Smooth muscle cell (in vitro differentiated cells): Measurements from ENCODE around the gene PGLYRP4. TPM values are rescaled to one million over a fixed set of nuclear protein-coding genes. Genes with fewer than 3 reads are reported as not detected.

ENCODE experiments used
- DNase-seq: peaks from one replicate; lab custom pipeline; 2025; ENCODE audit not compliant: unreplicated experiment; lab: John Stamatoyannopoulos, UW
- H2AFZ ChIP-seq: fragments of 200-600 bp; sonication (generic); 2 replicates; pipeline ENCODE4 v1.6.0; 2016; ENCODE audit warnings: antibody characterized with exemption, low read depth, mild to moderate bottlenecking
- H3F3A ChIP-seq: fragments of 200-600 bp; sonication (generic); 2 replicates; pipeline ENCODE4 v1.6.0; 2017; ENCODE audit warnings: antibody characterized with exemption, low read depth
- H3K27ac ChIP-seq: fragments of 200-600 bp; sonication (generic); 2 replicates; pipeline ENCODE4 v1.5.1; 2016; ENCODE audit warnings: low read depth, mild to moderate bottlenecking
- H3K27me3 ChIP-seq: fragments of 200-600 bp; sonication (generic); 2 replicates; pipeline ENCODE4 v1.6.1; 2016; ENCODE audit warnings: low read depth, mild to moderate bottlenecking
- H3K36me3 ChIP-seq: fragments of 200-600 bp; sonication (generic); 2 replicates; pipeline ENCODE4 v1.5.1; 2016; ENCODE audit warnings: low read depth
- H3K4me1 ChIP-seq: fragments of 200-600 bp; sonication (generic); 2 replicates; pipeline ENCODE4 v1.5.1; 2016; ENCODE audit warnings: low read depth
- H3K4me2 ChIP-seq: fragments of 200-600 bp; sonication (generic); 2 replicates; pipeline ENCODE4 v1.6.0; 2016; ENCODE audit warnings: mild to moderate bottlenecking
- H3K4me3 ChIP-seq: fragments of 200-600 bp; sonication (generic); 2 replicates; pipeline ENCODE4 v1.5.1; 2016; ENCODE audit warnings: mild to moderate bottlenecking
- H3K79me2 ChIP-seq: fragments of 200-600 bp; sonication (generic); 2 replicates; pipeline ENCODE4 v1.6.0; 2016; ENCODE audit warnings: low read depth, mild to moderate bottlenecking
- H3K9ac ChIP-seq: fragments of 200-600 bp; sonication (generic); 2 replicates; pipeline ENCODE4 v1.6.0; 2016; ENCODE audit warnings: low read depth
- H3K9me3 ChIP-seq: fragments of 200-600 bp; sonication (generic); replicated peaks from 2 replicates; pipeline ENCODE4 v1.5.1; 2016; ENCODE audit warnings: low read depth
- H4K20me1 ChIP-seq: fragments of 200-600 bp; sonication (generic); 2 replicates; pipeline ENCODE4 v1.6.0; 2016; ENCODE audit warnings: low read depth
- CTCF ChIP-seq: fragments of 200-600 bp; sonication (generic); IDR thresholded peaks from 2 replicates; pipeline ENCODE4 v1.5.1; 2017; ENCODE audit warnings: borderline replicate concordance, mild to moderate bottlenecking, antibody characterized with exemption; ENCODE audit not compliant: insufficient read depth, poor library complexity, severe bottlenecking
- WGBS: methylation state at CpG from one replicate; pipeline ENCODE4 v1.1.7; 2016; ENCODE audit warnings: low lambda C conversion rate; 5-methylcytosine and 5-hydroxymethylcytosine counted together
- polyA plus RNA-seq: library from polyadenylated mRNA; unstranded; fragments of >200 nt; fragmentation: Nextera tagmentation; extraction: Ambion mirVana; gene quantifications from 2 replicates; pipeline ENCODE4 v1.2.1, GENCODE V29; 2016
- total RNA-seq: library from RNA; depleted of rRNA; stranded (reverse); fragments of >200 nt; gene quantifications from 2 replicates; pipeline ENCODE4 v1.2.3, GENCODE V29; 2014

Gene PGLYRP4
- total and polyA plus RNA-seq, 2 experiments from 2014 or later: 0.43 to 0.54 TPM

GRCh38 chr1:153360190-153360589 is 11.5 kb upstream of the PGLYRP4 start:
- Histone ChIP-seq H3K4me2 (no peak overlapping the region), H3K4me3 (no peak overlapping the region), H3K4me1 (no peaks in the 10 kb centered on the region), H3K79me2 (no peaks in the 10 kb centered on the region), H3F3A (no peaks in the 10 kb centered on the region), H3K36me3 (no peaks in the 10 kb centered on the region), H3K27me3 (no peaks in the 10 kb centered on the region), H2AFZ (no peak overlapping the region), H3K9ac (no peak overlapping the region), H4K20me1 (no peaks in the 10 kb centered on the region), H3K9me3 (no peaks in the 10 kb centered on the region), H3K27ac (no peak overlapping the region)
- DNase-seq: no peak
- no peak for TF ChIP-seq CTCF
- 96% methylated on average over 2 of the region's 2 CpGs for WGBS

- H3K27ac ChIP-seq: no peak overlapping the region
- H3K9ac ChIP-seq: no peak overlapping the region
- H3K9me3 ChIP-seq: no peaks in the 10 kb centered on the region
- no peak for DNase-seq
- 88% methylated on average over 6 of the region's 6 CpGs for WGBS
- H3K4me2 ChIP-seq: no peak overlapping the region
- TF ChIP-seq CTCF: no peak
- H3K79me2 ChIP-seq: no peaks in the 10 kb centered on the region
- no peaks in the 10 kb centered on the region for H3K4me1 ChIP-seq
- no peaks in the 10 kb centered on the region for H3K27me3 ChIP-seq
- H3K36me3 ChIP-seq: no peaks in the 10 kb centered on the region
- H3F3A ChIP-seq: no peaks in the 10 kb centered on the region
- no peaks in the 10 kb centered on the region for H4K20me1 ChIP-seq
- no peak overlapping the region for H2AFZ ChIP-seq
- no peak overlapping the region for H3K4me3 ChIP-seq
Observed at GRCh38 chr1:153359241-153359640, 10.6 kb upstream of the PGLYRP4 start.

GRCh38 chr1:153358691-153358975 is 10.0 kb upstream of the PGLYRP4 start:
- Histone ChIP-seq H3K36me3 (no peaks in the 10 kb centered on the region), H3K4me2 (no peak overlapping the region), H3K27me3 (no peaks in the 10 kb centered on the region), H3K27ac (no peak overlapping the region), H4K20me1 (no peaks in the 10 kb centered on the region), H3K9me3 (no peaks in the 10 kb centered on the region), H3K4me3 (no peak overlapping the region), H3K79me2 (no peaks in the 10 kb centered on the region), H3F3A (no peaks in the 10 kb centered on the region), H3K4me1 (no peaks in the 10 kb centered on the region), H3K9ac (no peak overlapping the region), H2AFZ (no peak overlapping the region)
- TF ChIP-seq CTCF: no peak
- DNase-seq: no peak
- 84% methylated on average over 3 of the region's 3 CpGs for WGBS

DNA sequence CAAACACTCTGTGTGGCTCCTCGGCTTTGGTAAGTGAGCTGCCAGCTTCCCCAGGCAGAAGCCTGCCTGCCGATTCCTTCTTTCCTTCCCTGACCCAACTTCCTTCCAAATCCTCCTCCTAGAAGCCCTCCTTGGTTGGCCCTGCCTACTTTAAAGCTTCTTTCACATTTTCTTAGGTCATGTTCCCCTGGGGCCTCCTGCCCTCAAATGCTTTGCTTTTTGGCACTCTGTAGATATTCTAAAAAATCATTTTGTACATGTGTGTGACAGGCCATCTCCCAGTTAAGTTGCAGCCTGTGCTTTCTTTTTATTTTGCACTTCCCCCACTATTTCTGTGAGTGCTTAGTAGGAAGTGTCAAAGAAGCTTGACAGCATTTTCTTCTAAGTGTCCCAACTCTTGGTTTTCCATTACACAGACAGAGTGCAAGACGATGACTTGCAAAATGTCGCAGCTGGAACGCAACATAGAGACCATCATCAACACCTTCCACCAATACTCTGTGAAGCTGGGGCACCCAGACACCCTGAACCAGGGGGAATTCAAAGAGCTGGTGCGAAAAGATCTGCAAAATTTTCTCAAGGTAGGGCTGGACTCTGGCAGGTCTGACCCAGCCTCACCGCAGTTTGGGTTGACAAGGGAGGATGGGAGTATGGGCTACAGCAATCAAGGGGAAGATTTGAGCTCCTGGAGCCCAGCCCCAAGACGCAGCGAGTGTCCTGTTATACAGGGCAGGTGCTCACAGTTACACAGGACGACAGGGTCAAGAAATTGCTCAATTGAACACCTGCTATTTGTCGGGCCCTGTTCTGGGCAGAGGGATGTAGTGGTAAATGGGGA is 9.4 kb upstream of the PGLYRP4 start, which contains the start of gene S100A9:
Gene S100A9 (plus strand): TSS at position 2 of the 838 bp plus-strand sequence. CDS start 430 bp downstream, at position 432.
- H3K9ac ChIP-seq: no peak within 1 kb of the TSS
- no peaks in the 10 kb centered on the region for H3K36me3 ChIP-seq
- no peak within 1 kb of the TSS for H3K4me2 ChIP-seq
- H3K27me3 ChIP-seq: no peaks in the 10 kb centered on the region
- TF ChIP-seq CTCF: no peak
- WGBS: 86% methylated on average over 11 of the region's 11 CpGs
- H3K4me3 ChIP-seq: no peak within 1 kb of the TSS
- no peak within 1 kb of the TSS for H2AFZ ChIP-seq
- no peak for DNase-seq
- no peaks in the 10 kb centered on the region for H3K79me2 ChIP-seq
- no peaks in the 10 kb centered on the region for H3K9me3 ChIP-seq
- no peaks in the 10 kb centered on the region for H4K20me1 ChIP-seq
- no peak within 1 kb of the TSS for H3K27ac ChIP-seq
- no peaks in the 10 kb centered on the region for H3F3A ChIP-seq
- H3K4me1 ChIP-seq: no peaks in the 10 kb centered on the region
